Hepatocyte (in vitro differentiated cells): Measurements from ENCODE around the gene CDR2L. TPM values are rescaled to one million over a fixed set of nuclear protein-coding genes. Genes with fewer than 3 reads are reported as not detected.

Source experiments
- DNase-seq: peaks from one replicate; pipeline ENCODE4 v3.0.0-alpha.2; 2016; ENCODE audit warnings: low spot score
- H2AFZ ChIP-seq: fragments of 200-600 bp; sonication (generic); 2 replicates; pipeline ENCODE4 v1.6.0; 2016; ENCODE audit warnings: antibody characterized with exemption, mild to moderate bottlenecking
- H3K27ac ChIP-seq: fragments of 200-600 bp; sonication (generic); 2 replicates; pipeline ENCODE4 v1.5.1; 2016; ENCODE audit warnings: mild to moderate bottlenecking
- H3K27me3 ChIP-seq: fragments of 200-600 bp; sonication (generic); 2 replicates; pipeline ENCODE4 v1.6.1; 2016
- H3K36me3 ChIP-seq: fragments of 200-600 bp; sonication (generic); replicated peaks from 2 replicates; pipeline ENCODE4 v1.5.1; 2016; ENCODE audit warnings: low read depth; ENCODE audit not compliant: insufficient read depth
- H3K4me1 ChIP-seq: fragments of 200-600 bp; sonication (generic); 2 replicates; pipeline ENCODE4 v1.5.1; 2016; ENCODE audit warnings: mild to moderate bottlenecking, moderate library complexity; ENCODE audit not compliant: insufficient read depth
- H3K4me2 ChIP-seq: fragments of 200-600 bp; sonication (generic); 2 replicates; pipeline ENCODE4 v1.6.0; 2016
- H3K4me3 ChIP-seq: fragments of 200-600 bp; sonication (generic); 2 replicates; pipeline ENCODE4 v1.5.1; 2016; ENCODE audit warnings: mild to moderate bottlenecking
- H3K79me2 ChIP-seq: fragments of 200-600 bp; sonication (generic); 2 replicates; pipeline ENCODE4 v1.6.0; 2017; ENCODE audit warnings: mild to moderate bottlenecking
- H3K9me2 ChIP-seq: fragments of 200-600 bp; sonication (generic); replicated peaks from 2 replicates; pipeline ENCODE4 v1.6.0; 2017; ENCODE audit warnings: mild to moderate bottlenecking; ENCODE audit not compliant: insufficient read depth
- H3K9me3 ChIP-seq: fragments of 200-600 bp; sonication (generic); 2 replicates; pipeline ENCODE4 v1.5.1; 2016; ENCODE audit warnings: low read depth, mild to moderate bottlenecking
- H4K20me1 ChIP-seq: fragments of 200-600 bp; sonication (generic); 2 replicates; pipeline ENCODE4 v1.6.0; 2016; ENCODE audit warnings: mild to moderate bottlenecking; ENCODE audit not compliant: insufficient read depth, poor library complexity, severe bottlenecking
- CTCF ChIP-seq: fragments of 200-600 bp; sonication (generic); IDR thresholded peaks from 2 replicates; pipeline ENCODE4 v1.5.1; 2016; ENCODE audit warnings: antibody characterized with exemption, mild to moderate bottlenecking; ENCODE audit not compliant: poor library complexity
- EZH2 ChIP-seq: fragments of 200-600 bp; sonication (generic); IDR thresholded peaks from 2 replicates; pipeline ENCODE4 v1.6.1; 2016; ENCODE audit warnings: antibody characterized with exemption, mild to moderate bottlenecking, borderline replicate concordance
- EZH2phosphoT487 ChIP-seq: fragments of 200-600 bp; sonication (generic); IDR thresholded peaks from one replicate; pipeline ENCODE4 v1.6.1; 2018; ENCODE audit warnings: antibody characterized with exemption, mild to moderate bottlenecking, low read depth, moderate library complexity; ENCODE audit not compliant: unreplicated experiment, severe bottlenecking
- WGBS: methylation state at CpG from one replicate; pipeline ENCODE4 v1.1.6; 2016; ENCODE audit warnings: low lambda C conversion rate; ENCODE audit errors: missing lambda C conversion rate; 5-methylcytosine and 5-hydroxymethylcytosine counted together
- polyA plus RNA-seq: library from polyadenylated mRNA; unstranded; fragments of >200 nt; fragmentation: Nextera tagmentation; extraction: Ambion mirVana; gene quantifications from 2 replicates; pipeline ENCODE4 v1.2.1, GENCODE V29; 2016
- total RNA-seq: library from RNA; depleted of rRNA; stranded (reverse); fragments of >200 nt; gene quantifications from 2 replicates; pipeline ENCODE4 v1.2.3, GENCODE V29; 2014

CDR2L gene
- total RNA-seq = 12.8 and 16.4 TPM in 2 replicates
- polyA plus RNA-seq = 14.6 and 17.0 TPM in 2 replicates

- Histone ChIP-seq H3K9me2 (no peaks in the 10 kb centered on the region), H3K4me1 (peaks cover 30% of the 10 kb centered on the region), H4K20me1 (no peaks in the 10 kb centered on the region), H2AFZ (peak within 1 kb of the TSS; percentile 81), H3K36me3 (no peaks in the 10 kb centered on the region), H3K4me3 (peak within 1 kb of the TSS; percentile 99), H3K9me3 (no peaks in the 10 kb centered on the region), H3K79me2 (peaks cover 34% of the 10 kb centered on the region), H3K4me2 (peak within 1 kb of the TSS; percentile 89), H3K27me3 (no peaks in the 10 kb centered on the region), H3K27ac (peak within 1 kb of the TSS; percentile 98)
- peak; percentile 99 for DNase-seq
- TF ChIP-seq CTCF (no peak), EZH2phosphoT487 (no peak), EZH2 (no peak)
- under 1% methylated on average over 38 of the region's 51 CpGs for WGBS
These were observed at the start of gene CDR2L for GRCh38 chr17:74987418-74987908. Gene CDR2L, plus strand, starts transcription at chr17:74987632. Its CDS starts 412 bp downstream, at chr17:74988044.

- Histone ChIP-seq H3K79me2 (no peaks in the 10 kb centered on the region), H3K36me3 (no peaks in the 10 kb centered on the region), H3K9me3 (no peaks in the 10 kb centered on the region), H3K9me2 (no peaks in the 10 kb centered on the region), H3K27me3 (peaks cover 59% of the 10 kb centered on the region), H3K4me1 (peaks cover 7% of the 10 kb centered on the region), H2AFZ (no peak overlapping the region), H3K27ac (no peak overlapping the region), H4K20me1 (no peaks in the 10 kb centered on the region), H3K4me2 (no peak overlapping the region), H3K4me3 (no peak overlapping the region)
- no peak for DNase-seq
- WGBS = 62% methylated on average over 7 of the region's 8 CpGs
- no peak for TF ChIP-seq EZH2phosphoT487
- no peak for TF ChIP-seq CTCF
- no peak for TF ChIP-seq EZH2
These were observed 49.1 kb upstream of the CDR2L start for GRCh38 chr17:74938194-74938950.

GRCh38 chr17:74939534-74939933 is 47.9 kb upstream of the CDR2L start:
- DNase-seq = no peak
- TF ChIP-seq EZH2 = no peak
- TF ChIP-seq EZH2phosphoT487 = no peak
- TF ChIP-seq CTCF = no peak
- H3K36me3 ChIP-seq = no peaks in the 10 kb centered on the region
- no peak overlapping the region for H3K4me3 ChIP-seq
- H3K27ac ChIP-seq = no peak overlapping the region
- H3K9me3 ChIP-seq = no peaks in the 10 kb centered on the region
- H3K79me2 ChIP-seq = no peaks in the 10 kb centered on the region
- H4K20me1 ChIP-seq = no peaks in the 10 kb centered on the region
- H2AFZ ChIP-seq = no peak overlapping the region
- no peak overlapping the region for H3K4me2 ChIP-seq
- no peaks in the 10 kb centered on the region for H3K9me2 ChIP-seq
- H3K27me3 ChIP-seq = peaks cover 48% of the 10 kb centered on the region
- WGBS = 69% methylated on average over 8 of the region's 8 CpGs
- peaks cover 7% of the 10 kb centered on the region for H3K4me1 ChIP-seq
